Bronchial smooth muscle cell (primary cell): ENCODE data around the gene FFAR2. TPM values are rescaled to one million over a fixed set of nuclear protein-coding genes. Genes with fewer than 3 reads are reported as not detected.

Source experiments
- total RNA-seq: library from RNA; depleted of rRNA; stranded (reverse); fragments of >200 nt; gene quantifications from 2 replicates; pipeline ENCODE4 v1.2.1, GENCODE V29; 2014

The FFAR2 gene
- not detected in 2 replicates for total RNA-seq

GRCh38 chr19:35447606-35448469 lies at the start of gene FFAR2:
FFAR2 (plus strand) TSS chr19:35448257; CDS start chr19:35449715, 1,458 bp downstream.

GRCh38 chr19:35490364-35490763 lies 42.3 kb downstream of the FFAR2 start, which contains the start of gene KRTDAP:
KRTDAP (minus strand) TSS chr19:35490464; CDS start chr19:35490442, 22 bp downstream.

Other genes with a start within 250 kb of the FFAR2 start
- gene FAM187B, start 219.5 kb upstream of the FFAR2 start, total RNA-seq, result not detected in 2 replicates
- gene LSR, start 199.3 kb upstream of the FFAR2 start, total RNA-seq, result 0.47 TPM in 1 of 2 replicates, not detected in the other
- 41.8 and 59.8 TPM in 2 replicates for gene USF2, start 179.3 kb upstream of the FFAR2 start, total RNA-seq
- not detected in 2 replicates for gene HAMP, start 165.7 kb upstream of the FFAR2 start, total RNA-seq
- not detected in 2 replicates for gene MAG, start 156.1 kb upstream of the FFAR2 start, total RNA-seq
- gene CD22, start 119.1 kb upstream of the FFAR2 start, total RNA-seq, result 0.16 TPM in 1 of 2 replicates, not detected in the other
- not detected in 2 replicates for gene FFAR1, start 100.4 kb upstream of the FFAR2 start, total RNA-seq
- gene FFAR3, start 89.8 kb upstream of the FFAR2 start, total RNA-seq, result not detected in 2 replicates
- gene GPR42, start 77.2 kb upstream of the FFAR2 start, total RNA-seq, result not detected in 2 replicates
- not detected in 2 replicates for gene KRTDAP, start 42.2 kb downstream of the FFAR2 start, total RNA-seq
- 6.6 and 8.4 TPM in 2 replicates for gene DMKN, start 65.4 kb downstream of the FFAR2 start, total RNA-seq
- 4.7 and 5.2 TPM in 2 replicates for gene SBSN, start 80.1 kb downstream of the FFAR2 start, total RNA-seq
- not detected in 2 replicates for gene GAPDHS, start 85.2 kb downstream of the FFAR2 start, total RNA-seq
- 79.0 and 82.8 TPM in 2 replicates for gene TMEM147, start 97.4 kb downstream of the FFAR2 start, total RNA-seq
- gene ATP4A, start 115.4 kb downstream of the FFAR2 start, total RNA-seq, result not detected in 2 replicates
- not detected in 2 replicates for gene PMIS2, start 137.9 kb downstream of the FFAR2 start, total RNA-seq
- 3.7 and 3.8 TPM in 2 replicates for gene HAUS5, start 164.5 kb downstream of the FFAR2 start, total RNA-seq
- gene RBM42, start 180.8 kb downstream of the FFAR2 start, total RNA-seq, result 19.0 and 29.5 TPM in 2 replicates
- 0.17 and 0.63 TPM in 2 replicates for gene ETV2, start 193.5 kb downstream of the FFAR2 start, total RNA-seq
- 531 and 566 TPM in 2 replicates for gene COX6B1, start 200.1 kb downstream of the FFAR2 start, total RNA-seq
- not detected in 2 replicates for gene UPK1A, start 218.3 kb downstream of the FFAR2 start, total RNA-seq